ENCODE data around the gene TAGLN.

GRCh38 chr11:117202386-117203068, 3.4 kb downstream of the TAGLN start:
- TF ChIP-seq POLR2AphosphoS5 (IDR thresholded peaks at IDR 0.05; ENCODE audit: low read depth, low read length) (no peak), POLR2A (IDR thresholded peaks at IDR 0.05; ENCODE audit: low read depth, low read length) (no peak), TAF1 (IDR thresholded peaks at IDR 0.05; ENCODE audit: borderline replicate concordance, low read depth, low read length) (no peak)

Measured in GM12892 (cell line).